ENCODE data around the gene GLDC. TPM values are rescaled to one million over a fixed set of nuclear protein-coding genes. Genes with fewer than 3 reads are reported as not detected.

The GLDC gene
- total RNA-seq, 2 donors from 2014 or later = 8.9 to 38.8 TPM

- H3K27me3 ChIP-seq (ENCODE audit: control insufficient read depth, insufficient read depth, low read length, poor library complexity, severe bottlenecking) = peaks cover 20% of the 10 kb centered on the region
- H3K36me3 ChIP-seq (ENCODE audit: control insufficient read depth, insufficient read depth, low read length) = no peaks in the 10 kb centered on the region
- DNase-seq = no peak
- Mint-ChIP-seq H3K36me3 (ENCODE audit: low read depth) (no peaks in the 10 kb centered on the region), H3K27me3 (ENCODE audit: insufficient read depth) (peaks cover 14% of the 10 kb centered on the region), H3K4me1 (peaks cover 12% of the 10 kb centered on the region), H3K4me3 (no peak overlapping the region), H3K27ac (no peak overlapping the region), H3K9me3 (no peaks in the 10 kb centered on the region)
- 100% methylated on average over 2 of the region's 2 CpGs; no CpG with 5 or more reads in 1 of the 2 experiments for WGBS, 2 experiments (ENCODE audit: insufficient coverage in 1 of 2, insufficient read length in 1 of 2)
- H3K4me3 ChIP-seq (ENCODE audit: low read length) = no peak overlapping the region
- TF ChIP-seq, protein P1, sequence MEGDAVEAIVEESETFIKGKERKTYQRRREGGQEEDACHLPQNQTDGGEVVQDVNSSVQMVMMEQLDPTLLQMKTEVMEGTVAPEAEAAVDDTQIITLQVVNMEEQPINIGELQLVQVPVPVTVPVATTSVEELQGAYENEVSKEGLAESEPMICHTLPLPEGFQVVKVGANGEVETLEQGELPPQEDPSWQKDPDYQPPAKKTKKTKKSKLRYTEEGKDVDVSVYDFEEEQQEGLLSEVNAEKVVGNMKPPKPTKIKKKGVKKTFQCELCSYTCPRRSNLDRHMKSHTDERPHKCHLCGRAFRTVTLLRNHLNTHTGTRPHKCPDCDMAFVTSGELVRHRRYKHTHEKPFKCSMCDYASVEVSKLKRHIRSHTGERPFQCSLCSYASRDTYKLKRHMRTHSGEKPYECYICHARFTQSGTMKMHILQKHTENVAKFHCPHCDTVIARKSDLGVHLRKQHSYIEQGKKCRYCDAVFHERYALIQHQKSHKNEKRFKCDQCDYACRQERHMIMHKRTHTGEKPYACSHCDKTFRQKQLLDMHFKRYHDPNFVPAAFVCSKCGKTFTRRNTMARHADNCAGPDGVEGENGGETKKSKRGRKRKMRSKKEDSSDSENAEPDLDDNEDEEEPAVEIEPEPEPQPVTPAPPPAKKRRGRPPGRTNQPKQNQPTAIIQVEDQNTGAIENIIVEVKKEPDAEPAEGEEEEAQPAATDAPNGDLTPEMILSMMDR (conservative IDR thresholded peaks at IDR 0.05) = no peak
- no peak overlapping the region for H3K9ac ChIP-seq (ENCODE audit: extremely low read depth, low read length, poor library complexity, severe bottlenecking)
- H3K4me1 ChIP-seq (ENCODE audit: control insufficient read depth, insufficient read depth, low read length) = no peaks in the 10 kb centered on the region
- H3K27ac ChIP-seq (ENCODE audit: low read depth, low read length) = no peak overlapping the region
- H3K9me3 ChIP-seq (ENCODE audit: control insufficient read depth, low read length) = no peaks in the 10 kb centered on the region
Observed at GRCh38 chr9:6641561-6641960, 4.0 kb downstream of the GLDC start.

DNA sequence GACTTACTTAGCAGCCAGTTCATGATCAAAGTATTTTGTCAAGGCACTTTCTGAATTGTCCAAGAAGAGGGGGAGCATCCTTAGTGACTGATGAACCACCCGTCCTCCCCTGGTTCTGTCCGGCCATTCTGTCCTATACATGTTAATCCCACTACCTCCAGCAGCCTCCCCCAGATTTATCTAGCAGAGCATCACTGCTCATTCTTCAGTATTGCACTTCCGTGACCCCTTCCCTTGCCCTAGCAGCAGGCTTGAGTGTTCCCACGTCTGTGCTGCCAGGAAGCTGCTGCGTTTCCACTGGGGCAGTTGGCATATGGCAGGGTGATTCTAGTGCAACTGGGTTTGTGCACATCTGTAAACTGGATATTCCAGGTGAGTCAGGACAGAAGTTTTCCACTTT is 4.5 kb downstream of the GLDC start:
- DNase-seq = no peak
- TF ChIP-seq, protein P1 (conservative IDR thresholded peaks at IDR 0.05) = no peak
- H3K27ac ChIP-seq (ENCODE audit: low read depth, low read length) = no peak overlapping the region
- no peaks in the 10 kb centered on the region for H3K36me3 ChIP-seq (ENCODE audit: control insufficient read depth, insufficient read depth, low read length)
- H3K4me3 ChIP-seq (ENCODE audit: low read length) = no peak overlapping the region
- Mint-ChIP-seq H3K27ac (no peak overlapping the region), H3K4me1 (peaks cover 12% of the 10 kb centered on the region), H3K4me3 (no peak overlapping the region), H3K36me3 (ENCODE audit: low read depth) (no peaks in the 10 kb centered on the region), H3K9me3 (no peaks in the 10 kb centered on the region), H3K27me3 (ENCODE audit: insufficient read depth) (peaks cover 11% of the 10 kb centered on the region)
- H3K27me3 ChIP-seq (ENCODE audit: control insufficient read depth, insufficient read depth, low read length, poor library complexity, severe bottlenecking) = peaks cover 15% of the 10 kb centered on the region
- H3K4me1 ChIP-seq (ENCODE audit: control insufficient read depth, insufficient read depth, low read length) = no peaks in the 10 kb centered on the region
- 90 to 92% methylated on average over 2 to 5 of the region's 5 CpGs for WGBS, 2 experiments (ENCODE audit: insufficient coverage in 1 of 2, insufficient read length in 1 of 2)
- H3K9me3 ChIP-seq (ENCODE audit: control insufficient read depth, low read length) = no peaks in the 10 kb centered on the region
- no peak overlapping the region for H3K9ac ChIP-seq (ENCODE audit: extremely low read depth, low read length, poor library complexity, severe bottlenecking)

GRCh38 chr9:6640268-6641051 is 5.1 kb downstream of the GLDC start:
- no peak overlapping the region for H3K4me3 ChIP-seq (ENCODE audit: low read length)
- no peak overlapping the region for H3K9ac ChIP-seq (ENCODE audit: extremely low read depth, low read length, poor library complexity, severe bottlenecking)
- no peaks in the 10 kb centered on the region for H3K9me3 Mint-ChIP-seq
- no peak overlapping the region for H3K27ac ChIP-seq (ENCODE audit: low read depth, low read length)
- H3K4me1 ChIP-seq (ENCODE audit: control insufficient read depth, insufficient read depth, low read length) = no peaks in the 10 kb centered on the region
- H3K27ac Mint-ChIP-seq = no peak overlapping the region
- no peak for DNase-seq
- H3K4me3 Mint-ChIP-seq = no peak overlapping the region
- peaks cover 12% of the 10 kb centered on the region for H3K27me3 ChIP-seq (ENCODE audit: control insufficient read depth, insufficient read depth, low read length, poor library complexity, severe bottlenecking)
- TF ChIP-seq, protein P1 (conservative IDR thresholded peaks at IDR 0.05) = no peak
- WGBS, 2 experiments (ENCODE audit: insufficient coverage in 1 of 2, insufficient read length in 1 of 2) = 76 to 84% methylated on average over 5 to 9 of the region's 9 CpGs
- peaks cover 12% of the 10 kb centered on the region for H3K4me1 Mint-ChIP-seq
- H3K27me3 Mint-ChIP-seq (ENCODE audit: insufficient read depth) = peaks cover 11% of the 10 kb centered on the region
- no peaks in the 10 kb centered on the region for H3K9me3 ChIP-seq (ENCODE audit: control insufficient read depth, low read length)
- no peaks in the 10 kb centered on the region for H3K36me3 Mint-ChIP-seq (ENCODE audit: low read depth)
- no peaks in the 10 kb centered on the region for H3K36me3 ChIP-seq (ENCODE audit: control insufficient read depth, insufficient read depth, low read length)
